Adipose tissue (tissue), 3 donors: Measurements from ENCODE around the gene CDC16. TPM values are rescaled to one million over a fixed set of nuclear protein-coding genes. Genes with fewer than 3 reads are reported as not detected.
A peak's percentile ranks its signal among the peaks of the same experiment; 100 is the strongest.

Experiments
- H3K27ac ChIP-seq: one replicate; pipeline ENCODE4 v1.5.1; 2013; ENCODE audit warnings: low read depth, low read length
- WGBS, 3 donors: extraction: QIAGEN DNeasy Blood & Tissue Kit; methylation state at CpG; one replicate each; pipeline ENCODE4 v1.1.7; 2013; 5-methylcytosine and 5-hydroxymethylcytosine counted together
- polyA plus RNA-seq, 3 donors: library from polyadenylated mRNA; stranded (reverse); fragments of 200-250 nt; gene quantifications; one replicate each; pipeline ENCODE4 v1.2.3, GENCODE V29; 2013
- donor health status: healthy with polysubstance abuse.
- donor health status: Bipolar disorder and iron deficiency.
- donor health status: healthy.

Gene CDC16
- polyA plus RNA-seq, 3 donors: 34.5 to 44.3 (median 39.6) TPM

GRCh38 chr13:114313061-114313860, 78.6 kb downstream of the CDC16 start:
- H3K27ac ChIP-seq: no peak overlapping the region
- 85 to 88% (median 87%) methylated on average over 17 of the region's 17 CpGs for WGBS, 3 donors

GRCh38 chr13:114314074-114314912, 79.6 kb downstream of the CDC16 start, which contains the start of gene CHAMP1:
Gene CHAMP1, plus strand, starts transcription at chr13:114314503. Its CDS starts 9,340 bp downstream, at chr13:114323843.
- WGBS, 3 donors: 0 to 1% (median 0%) methylated on average over 85 to 107 of the region's 107 CpGs
- H3K27ac ChIP-seq: peak within 1 kb of the TSS; percentile 81

GRCh38 chr13:114315074-114315785, 80.5 kb downstream of the CDC16 start:
- H3K27ac ChIP-seq: no peak overlapping the region
- 17 to 19% (median 18%) methylated on average over 7 of the region's 7 CpGs for WGBS, 3 donors

GRCh38 chr13:114318624-114319023, 83.9 kb downstream of the CDC16 start:
- WGBS, 3 donors: 14 to 29% (median 26%) methylated on average over 1 of the region's 1 CpG
- no peak overlapping the region for H3K27ac ChIP-seq

DNA sequence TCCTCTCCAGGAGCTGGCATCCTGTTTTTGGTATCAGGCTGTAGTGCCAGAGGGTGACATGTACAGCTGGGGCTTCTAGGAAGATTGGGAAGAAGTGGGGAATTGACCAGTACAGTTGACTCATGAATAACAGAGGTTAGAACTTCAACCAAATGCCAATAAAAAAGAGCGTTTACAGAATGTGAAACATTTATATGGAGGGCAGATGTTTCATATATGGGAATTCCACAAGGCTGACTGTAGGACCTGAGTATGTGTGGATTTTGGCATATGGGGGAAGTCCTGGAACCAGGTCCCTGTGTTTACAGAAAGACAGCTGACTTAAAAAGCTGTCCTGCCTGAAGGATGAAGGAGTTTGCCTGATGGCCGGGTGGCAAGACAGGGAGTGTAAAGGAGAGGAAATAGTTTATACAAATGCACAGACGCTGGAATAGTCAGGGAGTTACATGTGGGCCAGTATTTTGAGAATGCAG, 84.8 kb downstream of the CDC16 start:
- 76 to 81% (median 77%) methylated on average over 3 of the region's 3 CpGs for WGBS, 3 donors
- no peak overlapping the region for H3K27ac ChIP-seq

DNA sequence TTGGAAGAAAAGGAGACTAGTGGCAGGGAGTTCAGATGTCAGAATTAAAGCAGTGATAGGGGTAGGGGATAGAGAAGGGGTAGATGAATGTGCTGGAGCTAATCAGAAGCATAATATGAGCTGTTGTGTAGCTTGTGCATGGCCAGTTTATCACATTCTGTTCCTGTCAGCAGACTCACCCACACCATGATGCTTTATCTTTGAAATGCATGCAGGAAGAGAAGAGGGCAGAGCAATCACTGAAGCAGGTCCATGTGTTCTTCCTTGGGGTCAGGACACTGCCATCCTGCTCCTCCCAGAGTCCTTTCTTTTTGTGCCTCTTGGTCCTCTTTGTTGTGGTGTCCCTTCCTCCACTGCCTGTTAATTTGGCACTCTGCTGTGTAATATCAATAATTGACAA, 85.4 kb downstream of the CDC16 start:
- no peak overlapping the region for H3K27ac ChIP-seq

- WGBS, 3 donors: 80 to 93% (median 82%) methylated on average over 3 of the region's 3 CpGs
- no peak overlapping the region for H3K27ac ChIP-seq
These were observed 86.6 kb downstream of the CDC16 start for GRCh38 chr13:114321256-114321655.

Other genes starting within 250 kb of the CDC16 start
- 10 to 100 TPM; 14.8 to 62.0 (median 20.9) TPM for gene RASA3, start 102.3 kb upstream of the CDC16 start, polyA plus RNA-seq
- 1 to 10 TPM in 1 of 3 donors, not detected in 2; 5.1 TPM for gene CFAP97D2, start 55.6 kb upstream of the CDC16 start, polyA plus RNA-seq
- gene UPF3A, start 46.7 kb downstream of the CDC16 start, polyA plus RNA-seq: 10 to 100 TPM; 27.3 to 51.7 (median 46.3) TPM
- 10 to 100 TPM in 1 of 3 donors, 1 to 10 TPM in 2; 3.8 to 10.4 (median 8.4) TPM for gene CHAMP1, start 79.6 kb downstream of the CDC16 start, polyA plus RNA-seq